ENCODE measurements around the gene NUDT16. TPM values are rescaled to one million over a fixed set of nuclear protein-coding genes. Genes with fewer than 3 reads are reported as not detected.

The NUDT16 gene
- total and polyA plus RNA-seq, 2 donors (not counting 1 experiment from before 2014, with no cell fraction given): 5.1 to 19.1 TPM

DNA sequence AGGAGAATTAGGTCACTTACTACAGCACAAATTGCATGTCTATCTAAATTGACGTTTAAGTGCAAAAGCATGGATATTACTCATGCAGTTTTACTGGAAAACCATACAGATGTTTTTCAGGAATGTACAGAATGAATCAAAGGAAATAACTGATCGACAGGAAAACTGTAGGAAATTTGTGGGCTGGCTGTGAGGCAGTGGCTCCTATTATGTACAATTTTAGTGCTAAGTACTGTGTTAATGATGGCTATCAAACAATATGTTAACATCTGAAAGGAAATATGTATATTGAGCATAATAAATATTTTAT is 6.9 kb downstream of the NUDT16 start:
- ATAC-seq (ENCODE audit: low read depth) (no peak), DNase-seq (no peak)
- no peak overlapping the region for H3K9ac ChIP-seq (ENCODE audit: low read length)
- no peak overlapping the region for H3K4me3 ChIP-seq (ENCODE audit: control extremely low read depth in 1 of 5, extremely low read depth in 1 of 5, insufficient read depth in 1 of 5, low read depth in 2 of 5, low read length in 4 of 5)
- no peak overlapping the region for H3K27ac ChIP-seq (ENCODE audit: low read length in 2 of 2)
- Mint-ChIP-seq H3K4me1 (peaks cover 13% of the 10 kb centered on the region), H3K9me3 (ENCODE audit: insufficient read depth) (no peaks in the 10 kb centered on the region), H3K27ac (no peak overlapping the region), H3K27me3 (no peaks in the 10 kb centered on the region), H3K4me3 (no peak overlapping the region)
- 40% methylated on average over 1 of the region's 2 CpGs for WGBS (ENCODE audit: insufficient coverage)
- H4K20me1 ChIP-seq (ENCODE audit: control insufficient read depth, insufficient read depth, low read length, poor library complexity, severe bottlenecking): no peaks in the 10 kb centered on the region
- H3K4me1 ChIP-seq (ENCODE audit: control insufficient read depth in 2 of 2, insufficient read depth in 2 of 2, low read length in 2 of 2): peaks cover 9 to 10% of the 10 kb centered on the region in 2 donors
- no peak overlapping the region for H3K4me2 ChIP-seq (replicated peaks; ENCODE audit: low read depth, low read length, poor library complexity, severe bottlenecking)
- H3K27me3 ChIP-seq (replicated peaks in 1 of 4; ENCODE audit: control extremely low read depth in 1 of 4, control insufficient read depth in 3 of 4, insufficient read depth in 4 of 4, low read length in 3 of 4): no peaks in the 10 kb centered on the region
- TF ChIP-seq EZH2 (IDR thresholded peaks at IDR 0.05; ENCODE audit: borderline replicate concordance, insufficient read depth, low read depth, low read length, poor library complexity, severe bottlenecking): no peak
- TF ChIP-seq CTCF (IDR thresholded peaks at IDR 0.05): no peak
- peaks cover 0 to 10% of the 10 kb centered on the region in 2 experiments for H3K36me3 ChIP-seq (replicated peaks in 1 of 2; ENCODE audit: control extremely low read depth in 1 of 2, control insufficient read depth in 1 of 2, extremely low read depth in 1 of 2, insufficient read depth in 2 of 2, low read length in 1 of 2)
- peaks cover 3% of the 10 kb centered on the region for H3K79me2 ChIP-seq (ENCODE audit: control insufficient read depth, insufficient read depth, low read length)
- POLR2A ChIA-PET: no interaction called here
- no peaks in the 10 kb centered on the region for H3K9me3 ChIP-seq (ENCODE audit: control extremely low read depth in 1 of 3, control insufficient read depth in 2 of 3, insufficient read depth in 1 of 3, low read length in 2 of 3)
- H2AFZ ChIP-seq (ENCODE audit: insufficient read depth, low read depth, low read length, poor library complexity, severe bottlenecking): no peak overlapping the region
- intact Hi-C loops (cut with micrococcal nuclease): no loop called here
- CTCF ChIA-PET: no interaction called here

- Mint-ChIP-seq H3K9me3 (ENCODE audit: insufficient read depth) (no peaks in the 10 kb centered on the region), H3K4me3 (no peak overlapping the region), H3K4me1 (peaks cover 11% of the 10 kb centered on the region), H3K27me3 (no peaks in the 10 kb centered on the region), H3K27ac (no peak overlapping the region)
- ChIA-PET POLR2A (no interaction called here), CTCF (no interaction called here)
- TF ChIP-seq EZH2 (IDR thresholded peaks at IDR 0.05; ENCODE audit: borderline replicate concordance, insufficient read depth, low read depth, low read length, poor library complexity, severe bottlenecking) (no peak), CTCF (IDR thresholded peaks at IDR 0.05) (no peak)
- Histone ChIP-seq H3K4me3 (ENCODE audit: control extremely low read depth in 1 of 5, extremely low read depth in 1 of 5, insufficient read depth in 1 of 5, low read depth in 2 of 5, low read length in 4 of 5) (no peak overlapping the region), H3K9me3 (ENCODE audit: control extremely low read depth in 1 of 3, control insufficient read depth in 2 of 3, insufficient read depth in 1 of 3, low read length in 2 of 3) (no peaks in the 10 kb centered on the region), H3K36me3 (replicated peaks in 1 of 2; ENCODE audit: control extremely low read depth in 1 of 2, control insufficient read depth in 1 of 2, extremely low read depth in 1 of 2, insufficient read depth in 2 of 2, low read length in 1 of 2) (peaks cover 0 to 4% of the 10 kb centered on the region in 2 experiments), H3K4me2 (replicated peaks; ENCODE audit: low read depth, low read length, poor library complexity, severe bottlenecking) (no peak overlapping the region), H3K79me2 (ENCODE audit: control insufficient read depth, insufficient read depth, low read length) (no peaks in the 10 kb centered on the region), H3K4me1 (ENCODE audit: control insufficient read depth in 2 of 2, insufficient read depth in 2 of 2, low read length in 2 of 2) (peaks cover 9 to 10% of the 10 kb centered on the region in 2 donors), H3K27me3 (replicated peaks in 1 of 4; ENCODE audit: control extremely low read depth in 1 of 4, control insufficient read depth in 3 of 4, insufficient read depth in 4 of 4, low read length in 3 of 4) (no peaks in the 10 kb centered on the region), H2AFZ (ENCODE audit: insufficient read depth, low read depth, low read length, poor library complexity, severe bottlenecking) (no peak overlapping the region), H3K27ac (ENCODE audit: low read length in 2 of 2) (no peak overlapping the region), H4K20me1 (ENCODE audit: control insufficient read depth, insufficient read depth, low read length, poor library complexity, severe bottlenecking) (no peaks in the 10 kb centered on the region), H3K9ac (ENCODE audit: low read length) (no peak overlapping the region)
- WGBS (ENCODE audit: insufficient coverage): 93% methylated on average over 2 of the region's 2 CpGs
- no peak for ATAC-seq (ENCODE audit: low read depth)
- intact Hi-C loops (cut with micrococcal nuclease): no loop called here
- no peak for DNase-seq
These were observed 8.8 kb downstream of the NUDT16 start for GRCh38 chr3:131390331-131390730.

All from B cell (primary cell).